NCI-H1436 (cell line): ENCODE data around the gene C11orf24.
"Not testable (repeated sequence)": the region's sequence is repeated elsewhere in the genome, so short reads cannot be mapped to it uniquely, and the experiment has no call there.

Experiments used
- DNase-seq: peaks from one replicate; lab custom pipeline; 2025; lab: John Stamatoyannopoulos, UW

The C11orf24 gene

DNA sequence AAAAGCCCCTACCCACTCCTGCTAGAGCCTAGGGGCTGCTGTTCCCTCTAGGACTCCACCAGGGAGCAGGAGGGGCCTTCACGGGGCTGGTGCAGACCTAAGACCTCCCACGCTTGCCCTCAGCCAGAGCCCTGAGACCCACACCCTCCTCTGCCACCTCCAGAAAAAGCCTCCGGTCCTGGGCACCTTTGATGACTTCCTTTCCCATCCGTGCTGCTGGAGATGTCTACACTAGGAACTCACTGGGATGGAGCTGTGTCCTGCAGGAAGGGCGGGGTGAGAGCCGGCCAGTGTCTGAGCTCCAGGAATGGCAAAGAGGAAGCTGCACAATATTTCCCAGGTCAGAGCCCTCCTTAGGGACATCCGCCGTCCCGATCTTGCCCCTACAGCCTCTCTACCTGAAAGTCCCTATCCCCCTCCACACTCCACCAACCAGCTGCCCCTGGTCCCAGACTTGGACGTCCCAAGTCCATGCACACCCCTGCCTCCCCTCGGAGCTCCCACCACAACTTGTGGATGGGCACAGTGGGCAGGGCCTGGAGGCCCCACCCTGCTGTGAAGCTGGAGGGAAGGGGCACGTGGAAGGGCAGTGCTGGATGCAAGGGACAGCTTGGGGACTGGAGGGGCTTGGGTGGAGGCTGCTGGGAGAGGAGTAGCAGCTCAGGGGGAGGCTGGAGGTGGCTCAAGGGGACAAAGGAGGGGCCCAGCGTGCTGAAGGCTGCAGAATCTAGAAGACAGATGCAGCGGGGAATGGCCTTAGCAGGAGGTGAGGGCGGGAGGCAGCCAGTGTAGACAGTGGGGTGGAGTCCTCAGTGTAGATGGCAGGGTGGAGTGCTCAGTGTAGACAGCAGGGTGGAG, 27.1 kb upstream of the C11orf24 start:
- DNase-seq = no peak

DNA sequence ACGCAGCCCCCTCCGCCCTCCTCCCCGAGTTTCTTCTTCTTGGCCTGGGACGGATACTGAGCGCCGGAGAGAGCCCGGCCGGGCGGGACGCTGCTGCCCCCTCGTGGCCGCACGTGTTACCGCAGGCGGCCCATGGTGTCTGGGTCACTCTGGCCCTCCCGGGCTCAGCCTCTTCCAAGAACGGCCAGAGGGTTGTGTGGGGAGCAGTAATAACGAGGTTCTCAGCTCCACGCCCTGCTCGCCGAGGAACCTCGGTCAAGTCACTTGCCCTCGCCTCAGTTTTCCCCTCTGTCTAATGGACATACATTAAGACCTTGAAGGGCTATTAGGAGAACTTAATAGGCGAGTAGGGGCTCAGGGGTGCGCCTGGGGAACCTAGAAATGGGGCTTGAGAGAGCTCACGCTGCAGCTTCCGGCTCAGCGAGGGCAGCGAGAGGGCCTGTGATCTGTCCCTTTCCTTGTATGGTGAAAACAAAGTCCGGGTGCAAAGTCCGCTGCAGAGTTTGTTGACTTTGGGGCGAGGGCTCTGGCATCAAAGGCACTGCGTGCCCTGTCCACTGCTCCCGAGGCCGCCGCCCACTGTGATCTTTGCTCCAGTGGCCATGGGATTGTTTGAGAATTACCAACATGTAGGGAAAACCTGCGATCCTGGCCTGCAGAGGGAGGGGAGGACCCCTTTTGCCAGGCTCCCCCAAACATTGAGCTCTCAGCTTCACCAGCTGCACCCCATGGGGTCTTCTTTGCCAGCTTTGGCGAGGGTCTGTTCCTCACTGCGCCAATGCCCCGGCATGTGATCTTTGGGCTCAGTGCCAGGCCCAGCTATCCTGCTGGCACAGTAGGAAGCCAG, 26.3 kb upstream of the C11orf24 start:
- peak; percentile 35 for DNase-seq

DNA sequence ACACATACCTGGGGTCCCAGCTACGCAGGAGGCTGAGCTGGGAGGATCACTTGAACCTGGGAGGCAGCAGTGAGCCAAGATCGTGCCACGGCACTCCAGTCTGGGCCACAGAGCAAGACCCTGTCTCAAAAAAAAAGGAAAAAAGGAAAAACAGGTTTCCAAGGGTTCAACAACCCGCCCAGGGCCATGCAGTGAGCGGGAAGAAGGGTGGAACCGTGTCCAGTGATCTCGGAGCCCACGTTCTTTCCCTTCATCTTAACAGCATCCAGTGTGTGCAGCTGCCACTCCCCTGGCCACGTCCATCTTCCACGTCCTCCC, 25.7 kb upstream of the C11orf24 start:
- DNase-seq = no peak

DNA sequence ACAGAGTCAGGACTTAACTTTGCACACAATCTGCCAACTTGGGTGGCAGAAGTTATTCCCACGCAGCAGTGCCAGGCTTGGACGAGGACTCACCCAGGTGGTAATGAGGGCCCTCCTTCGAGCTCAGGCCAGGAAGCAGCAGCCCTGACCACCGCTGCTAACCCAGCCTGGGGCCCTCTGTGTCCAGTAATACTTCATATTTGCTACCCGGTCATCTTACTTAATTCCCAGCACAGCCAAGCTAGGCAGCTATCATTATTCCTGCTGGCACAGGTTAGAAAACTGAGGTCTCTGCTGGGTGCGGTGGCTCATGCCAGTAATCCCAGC, 25.2 kb upstream of the C11orf24 start:
- no peak for DNase-seq

DNA sequence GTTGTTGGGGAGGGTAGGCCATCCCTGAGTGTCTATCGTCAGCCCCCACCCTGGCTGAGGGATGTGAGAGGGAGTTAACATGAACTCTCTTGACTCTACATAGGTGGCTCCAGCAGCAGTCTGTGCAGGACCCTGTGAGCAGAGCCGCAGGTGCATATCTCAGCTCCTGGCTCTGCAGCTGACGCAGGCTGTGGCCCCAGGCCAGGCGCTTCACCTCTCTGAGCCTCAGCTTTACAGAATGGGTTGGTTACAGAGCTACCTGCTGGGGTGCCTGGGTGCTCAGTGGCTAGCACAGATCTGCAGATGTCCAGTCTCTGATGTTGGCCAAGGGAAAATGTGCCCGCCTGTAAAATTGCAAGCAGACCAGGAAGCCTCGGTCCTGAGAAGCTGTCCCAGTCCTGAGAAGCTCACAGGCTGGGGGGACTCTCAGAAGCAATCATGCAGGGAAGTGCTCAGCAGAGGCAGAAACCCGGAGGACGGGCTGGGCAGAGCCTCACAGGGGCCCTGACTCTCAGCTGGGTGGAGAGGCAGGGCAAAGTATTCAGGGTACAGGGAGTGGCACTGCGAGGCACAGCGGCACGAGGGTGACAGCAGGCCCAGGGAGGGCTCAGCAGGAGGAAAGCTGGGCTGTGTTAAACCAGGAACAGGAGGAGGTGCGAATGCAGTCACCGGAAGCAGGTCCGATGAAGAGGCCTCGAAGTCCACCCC, 24.7 kb upstream of the C11orf24 start:
- DNase-seq = no peak

DNA sequence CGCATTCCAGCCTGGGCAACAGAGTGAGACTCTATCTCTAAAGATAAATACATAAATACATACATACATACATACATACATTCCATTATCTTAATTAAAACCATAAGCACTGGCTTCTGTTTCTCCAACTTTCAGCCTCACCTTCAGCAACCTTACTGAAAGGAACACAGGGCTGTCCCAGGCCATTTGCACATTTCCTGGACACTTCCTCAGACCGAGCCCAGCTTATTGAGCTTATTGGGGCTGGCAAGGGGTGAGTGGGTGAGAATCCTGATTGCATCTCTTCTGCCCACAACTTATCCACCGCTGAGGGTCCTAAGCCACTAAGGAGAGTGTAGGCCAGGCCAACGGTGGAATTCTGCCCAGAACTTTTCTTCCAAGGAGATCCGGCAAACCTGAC, 24.2 kb upstream of the C11orf24 start:
- DNase-seq = no peak

DNA sequence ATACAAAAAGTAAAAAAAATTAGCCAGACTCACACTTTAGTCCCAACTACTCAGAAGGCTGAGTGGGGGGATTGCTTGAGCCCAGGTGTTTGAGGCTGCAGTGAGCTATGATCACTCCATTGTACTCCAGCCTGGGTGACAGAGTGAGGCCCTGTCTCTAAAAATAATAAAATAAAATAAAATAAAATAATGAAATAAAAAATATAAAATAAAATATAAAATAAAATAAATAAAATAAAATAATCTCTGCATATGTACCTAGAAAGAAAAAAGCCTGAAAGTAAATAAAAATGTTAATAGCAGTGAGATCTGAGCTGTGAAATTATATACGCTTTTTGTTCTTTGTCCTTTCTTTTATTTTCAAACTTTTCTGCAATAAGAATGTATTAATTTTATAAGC, 23.5 kb upstream of the C11orf24 start:
- DNase-seq = no peak

DNA sequence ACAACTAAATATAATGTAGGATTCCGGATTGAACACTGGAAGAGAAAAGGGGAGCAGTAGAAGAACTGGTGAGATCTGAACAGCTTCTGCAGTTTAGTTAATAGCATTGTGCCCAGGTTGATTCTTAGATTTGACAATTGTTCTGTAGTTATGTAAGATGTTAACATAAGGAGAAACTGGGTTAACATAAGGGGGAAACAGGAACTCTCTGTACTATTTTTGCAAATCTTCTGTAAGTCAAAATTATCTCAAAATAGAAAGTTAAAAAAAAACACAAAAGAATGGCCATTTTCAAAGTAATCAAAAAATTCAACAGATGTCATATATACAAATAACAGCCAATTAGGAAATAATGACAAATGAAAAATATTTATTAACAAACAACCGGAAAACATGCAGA, 21.9 kb upstream of the C11orf24 start:
- DNase-seq = no peak

DNA sequence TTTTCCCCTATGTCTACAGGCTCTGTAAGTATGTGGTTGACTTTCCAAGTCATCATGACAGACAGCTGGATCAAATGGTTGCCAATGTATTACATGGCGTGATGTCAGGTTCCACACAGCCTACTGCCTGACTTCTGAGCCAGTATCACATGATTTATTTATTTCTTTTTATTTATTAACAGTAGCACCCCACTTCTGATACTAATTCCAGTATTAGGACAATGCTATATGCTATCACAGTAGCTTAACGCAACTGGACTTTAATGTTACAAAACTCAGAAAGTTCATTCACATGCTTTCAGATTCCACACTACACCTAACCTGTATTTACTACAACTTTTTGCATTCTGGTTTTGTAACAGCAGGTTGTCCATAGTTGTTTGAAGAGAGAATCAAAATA, 17.7 kb upstream of the C11orf24 start:
- no peak for DNase-seq

DNA sequence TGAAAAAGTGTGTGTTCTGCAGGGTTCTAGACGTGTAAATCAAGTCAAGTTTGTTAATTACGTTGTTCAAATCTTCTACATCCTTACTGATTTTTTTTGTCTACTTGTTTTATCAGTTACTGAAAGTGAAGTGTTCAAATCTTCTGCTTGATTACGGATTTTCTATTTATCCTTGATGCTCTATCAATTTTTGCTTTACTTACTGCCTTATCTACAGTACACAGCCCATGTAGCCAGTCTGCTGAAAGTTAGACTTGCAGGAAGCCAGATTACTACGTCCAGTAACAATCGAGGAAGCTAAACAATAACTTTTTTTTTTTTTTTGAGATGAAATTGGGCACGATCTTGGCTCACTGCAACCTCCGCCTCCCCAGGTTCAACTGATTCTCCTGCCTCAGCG, 15.6 kb upstream of the C11orf24 start:
- DNase-seq = no peak

DNA sequence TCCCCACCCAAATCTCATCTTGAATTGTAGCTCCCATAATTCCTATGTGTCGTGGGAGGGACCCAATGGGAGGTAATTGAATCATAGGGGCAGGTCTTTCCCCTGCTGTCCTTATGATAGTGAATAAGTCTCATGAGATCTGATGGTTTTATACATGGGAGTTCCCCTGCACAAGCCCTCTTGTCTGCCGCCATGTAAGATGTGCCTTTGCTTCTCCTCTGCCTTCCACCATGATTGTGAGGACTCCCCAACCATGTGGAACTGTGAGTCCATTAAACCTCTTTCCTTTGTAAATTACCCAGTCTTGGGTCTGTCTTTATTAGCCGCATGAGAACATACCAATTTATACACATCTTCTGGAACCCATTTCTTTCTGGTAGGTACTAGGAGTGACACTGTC, 12.8 kb upstream of the C11orf24 start:
- DNase-seq = not testable (repeated sequence)

DNA sequence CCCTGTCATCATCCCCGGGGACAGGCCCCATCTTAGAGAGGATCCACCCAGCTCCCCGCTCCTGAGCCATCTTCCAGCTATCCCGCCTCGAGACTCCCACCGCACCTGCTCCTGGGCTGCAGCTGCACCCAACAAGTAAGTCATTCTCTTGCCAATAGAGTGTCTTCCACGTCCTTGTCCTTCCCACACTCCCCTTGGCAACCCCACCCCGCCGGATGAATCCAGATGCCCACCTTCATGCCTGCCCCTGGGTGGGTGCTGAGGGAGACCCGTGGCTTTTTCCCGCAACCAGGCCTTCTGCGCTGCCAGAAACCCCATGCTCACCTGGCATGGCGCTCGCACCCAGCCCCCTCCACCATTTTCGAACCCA, 11.1 kb upstream of the C11orf24 start:
- DNase-seq = no peak

DNA sequence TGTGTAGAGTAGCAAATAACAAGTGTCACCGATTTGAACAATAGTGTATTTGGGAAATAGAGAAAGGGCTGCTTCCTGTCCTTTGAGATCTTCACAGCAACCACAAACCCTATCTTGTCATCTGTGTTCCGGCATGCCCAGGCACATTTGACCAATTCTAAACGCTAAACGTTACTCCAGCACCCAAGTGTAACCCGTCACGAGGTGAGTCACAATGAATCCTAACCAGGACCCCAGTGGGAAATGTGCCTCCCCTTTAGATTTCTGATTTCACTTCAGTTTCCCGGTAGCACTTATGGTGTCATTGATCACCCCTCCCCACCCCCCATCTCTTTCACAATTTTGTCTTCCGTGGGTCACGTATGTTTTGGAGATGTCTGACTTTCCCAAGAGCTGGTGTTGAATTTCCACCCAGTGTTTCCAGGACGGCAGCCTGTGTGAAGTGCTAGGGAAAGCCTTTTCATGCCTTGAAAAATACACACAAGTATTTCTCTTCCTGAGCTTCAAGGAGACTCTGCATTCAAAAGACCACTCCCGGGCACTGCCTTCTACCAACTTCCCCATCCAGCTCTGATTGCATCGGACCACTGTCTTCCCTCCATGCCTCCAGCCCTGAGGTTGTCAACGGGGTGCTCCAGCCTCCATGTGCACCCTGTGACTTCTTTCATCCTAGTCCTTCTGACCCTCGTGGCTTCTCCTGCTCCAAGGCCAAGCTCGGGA, 10.5 kb upstream of the C11orf24 start:
- DNase-seq = no peak

DNA sequence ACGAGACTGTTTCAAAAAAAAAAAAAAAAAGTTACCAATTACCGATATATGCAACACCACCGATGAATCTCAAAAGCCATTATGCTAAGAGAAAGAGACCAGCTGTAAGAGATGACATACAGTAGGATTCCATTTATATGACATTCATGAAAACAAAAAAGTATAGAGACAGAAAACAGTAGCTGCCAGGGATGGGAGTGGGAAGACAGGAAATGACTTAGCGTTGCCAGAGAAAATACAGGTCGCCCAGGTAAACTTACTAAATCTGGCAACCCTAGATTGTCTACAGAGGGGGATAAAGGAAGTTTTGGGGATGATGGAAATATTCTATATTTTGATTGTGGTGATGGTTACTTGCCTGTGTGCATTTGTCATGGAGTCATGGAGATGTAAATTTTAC, 7.9 kb upstream of the C11orf24 start:
- no peak for DNase-seq

DNA sequence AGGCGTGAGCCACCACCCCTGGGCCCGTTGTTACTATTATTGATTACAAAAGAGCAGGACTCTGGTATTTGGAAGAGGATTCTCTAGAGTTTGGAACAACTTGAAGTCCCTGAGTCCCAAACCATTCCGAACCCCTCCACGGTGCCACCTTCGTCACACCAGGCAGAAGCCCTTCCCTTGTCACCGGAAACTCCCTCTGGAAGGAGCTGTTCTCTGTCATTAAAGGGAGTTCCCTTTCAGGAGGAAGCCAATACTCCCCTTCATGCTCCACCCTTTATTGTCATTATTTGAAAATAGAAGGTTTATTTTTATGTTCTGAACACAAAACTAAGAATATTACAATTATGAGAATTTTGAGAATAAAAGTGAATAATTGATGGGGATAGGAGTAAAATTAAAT, 5.1 kb upstream of the C11orf24 start:
- DNase-seq = no peak

DNA sequence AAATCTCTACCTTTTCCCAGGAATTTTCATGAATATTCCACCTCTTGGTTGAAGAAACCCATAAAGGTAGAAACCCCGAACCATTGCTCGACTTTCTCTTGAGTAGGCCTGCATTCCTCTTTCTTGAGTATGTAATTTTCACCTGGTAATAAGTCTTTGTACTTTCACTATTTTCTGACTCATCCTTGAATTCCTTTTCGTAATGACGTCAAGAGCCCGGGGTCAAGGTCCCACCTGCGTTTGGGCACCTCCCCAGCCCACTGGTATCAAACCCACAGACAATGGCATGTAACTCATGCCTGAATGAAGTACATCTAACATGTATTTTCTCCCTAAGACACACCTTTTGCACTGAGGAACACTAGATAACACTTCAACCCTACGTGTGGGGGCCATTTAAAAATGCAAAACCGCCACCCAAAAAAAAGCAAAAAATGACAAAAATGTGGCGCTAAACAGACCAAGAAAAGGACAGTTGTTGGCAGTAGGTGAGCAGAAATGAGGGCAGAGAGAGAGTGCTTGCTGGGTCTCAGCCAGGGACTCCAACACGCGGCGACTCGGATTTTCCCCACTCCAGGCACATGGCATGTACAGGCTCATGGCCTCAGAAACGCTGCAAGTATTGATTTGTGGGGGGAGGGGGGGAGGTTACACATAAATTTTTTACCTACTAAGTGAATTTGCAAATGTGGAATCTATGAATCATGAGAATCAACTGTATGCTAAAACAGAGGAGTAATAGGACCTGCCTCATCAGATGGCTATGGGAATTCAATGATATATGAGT, 4.1 kb upstream of the C11orf24 start:
- DNase-seq = no peak

DNA sequence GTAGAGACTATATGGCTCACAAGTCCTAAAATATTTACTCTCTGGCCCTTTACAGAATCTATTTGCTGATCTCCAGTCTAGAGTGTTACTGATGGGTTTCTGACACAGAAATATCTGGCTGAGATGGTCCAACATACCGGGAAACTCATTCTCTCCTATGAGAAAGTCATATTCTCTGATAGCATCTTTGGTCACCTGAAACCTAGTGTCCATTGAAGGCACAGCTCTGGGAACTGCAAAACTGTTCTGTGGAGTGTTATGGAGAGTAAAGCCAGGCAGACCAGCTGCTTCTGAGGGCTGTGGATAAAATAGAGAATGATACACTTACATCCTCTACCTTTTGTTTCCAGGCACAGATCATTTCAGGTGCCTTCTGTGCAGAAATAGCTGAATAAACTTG, 2.5 kb upstream of the C11orf24 start:
- DNase-seq = no peak

DNA sequence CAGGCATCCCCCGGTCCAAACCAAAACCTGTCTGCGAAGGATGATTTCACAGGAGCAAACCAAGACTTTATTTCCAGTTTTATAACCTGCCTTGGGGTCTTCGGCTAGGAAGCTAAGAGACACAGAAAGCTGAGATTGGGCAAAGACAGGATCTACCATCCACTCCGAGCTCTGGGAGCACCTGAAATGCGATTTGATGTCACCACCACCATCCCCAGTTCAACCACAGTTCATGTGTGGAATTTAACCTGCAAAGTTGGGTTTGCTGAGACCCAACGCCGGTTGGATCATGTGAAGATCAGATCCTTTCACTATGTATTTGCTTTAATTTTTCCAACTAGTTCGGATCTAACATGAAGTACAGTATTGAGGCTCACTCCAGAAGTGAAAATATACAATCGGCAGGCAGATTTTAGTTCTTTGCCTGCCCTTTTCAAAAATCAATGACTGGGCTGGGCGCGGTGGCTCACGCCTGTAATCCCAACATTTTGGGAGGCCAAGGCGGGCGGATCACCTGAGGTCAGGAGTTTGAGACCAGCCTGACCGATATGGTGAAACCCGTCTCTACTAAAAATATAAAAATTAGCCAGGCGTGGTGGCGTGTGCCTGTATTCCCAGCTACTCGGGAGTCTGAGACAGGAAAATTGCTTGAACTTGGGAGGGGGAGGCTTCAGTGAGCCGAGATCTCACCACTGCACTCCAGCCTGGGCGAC, 1.4 kb upstream of the C11orf24 start:
- no peak for DNase-seq

DNA sequence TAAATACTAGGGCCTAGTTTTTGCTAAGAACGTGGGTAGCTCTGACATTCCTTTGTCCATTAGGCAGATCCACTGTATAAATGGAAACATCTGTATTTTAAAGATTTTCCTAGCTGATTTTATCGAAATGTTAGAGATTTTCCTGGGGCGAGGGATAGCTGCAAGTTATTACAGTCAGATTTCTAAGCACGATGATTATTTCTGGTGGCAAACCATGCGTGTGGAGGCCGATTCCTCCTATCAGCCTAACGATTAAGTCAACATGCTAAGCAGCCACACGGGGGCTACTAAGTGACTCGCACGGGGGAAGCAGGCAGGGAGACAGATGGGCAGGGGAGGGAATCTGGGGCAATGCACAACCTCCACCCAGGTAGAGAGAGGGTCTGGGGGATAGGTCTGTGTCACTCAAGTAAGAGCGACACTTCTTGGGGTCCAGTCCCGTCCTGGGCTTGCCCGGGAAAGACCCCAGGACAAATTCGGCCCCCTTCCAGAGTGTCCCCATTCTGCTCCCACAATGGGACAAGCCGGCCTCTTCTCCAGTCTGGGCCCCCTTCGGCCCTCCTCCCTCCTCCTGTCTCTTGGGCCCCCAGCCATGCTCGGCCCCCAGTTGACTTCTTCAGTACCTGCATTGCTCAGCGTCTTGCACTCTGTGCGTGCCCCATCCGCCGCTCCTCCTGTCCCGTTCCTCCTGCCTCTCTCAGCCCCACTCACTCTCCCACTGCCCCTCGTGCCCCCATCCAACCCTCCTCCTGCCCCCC, 571 bp downstream of the C11orf24 start:
- peak; percentile 45 for DNase-seq
